Body of pancreas (tissue), 4 donors: ENCODE results near the gene PLEKHA7. TPM values are rescaled to one million over a fixed set of nuclear protein-coding genes. Genes with fewer than 3 reads are reported as not detected.

Experiments
- ATAC-seq: fragments of 150-250 bp; one replicate; pipeline ENCODE4 v1.9.1; 2016
- DNase-seq, 4 donors: peaks; one replicate each; pipeline ENCODE4 v3.0.0-alpha.2; 2019
- H3K27ac ChIP-seq, 4 donors: fragments of 200-600 bp; sonication (generic); 1 replicate in 3 of 4; 2 replicates in 1 of 4; pipeline versions ENCODE4 v1.5.1 to v1.6.1; 2016 to 2019; ENCODE audit warnings: mild to moderate bottlenecking in 1 of 4, mixed read lengths in 1 of 4, moderate library complexity in 1 of 4
- H3K27me3 ChIP-seq, 2 donors: fragments of 200-600 bp; sonication (generic); one replicate each; pipeline ENCODE4 v1.6.0; 2016; ENCODE audit warnings: mild to moderate bottlenecking in 1 of 2
- H3K36me3 ChIP-seq, 2 donors: fragments of 200-600 bp; sonication (generic); replicated peaks in 1 of 2; 2 replicates each; pipeline ENCODE4 v1.5.1; 2016; ENCODE audit warnings: low read depth in 2 of 2; ENCODE audit not compliant: insufficient read depth in 1 of 2
- H3K4me1 ChIP-seq: fragments of 200-600 bp; sonication (generic); one replicate; pipeline ENCODE4 v1.6.0; 2016
- H3K4me3 ChIP-seq, 2 donors: fragments of 200-600 bp; sonication (generic); 1 replicate in 1 of 2; 2 replicates in 1 of 2; pipeline ENCODE4 v1.5.1; 2016 to 2019
- H3K9me3 ChIP-seq, 3 donors: fragments of 200-600 bp; sonication (generic); 1 replicate in 2 of 3; 2 replicates in 1 of 3; pipeline ENCODE4 v1.5.1; 2016
- CTCF ChIP-seq, 7 experiments: fragments of 450-650 bp in 4 of 7; fragments of 200-600 bp in 3 of 7; sonication (generic) in 3 of 7; IDR thresholded peaks; one replicate each; pipeline ENCODE4 v1.5.1; 2016 to 2019; ENCODE audit warnings: antibody characterized with exemption in 7 of 7
- POLR2A ChIP-seq, 3 donors: fragments of 450-650 bp; IDR thresholded peaks; one replicate each; pipeline ENCODE4 v1.6.1; 2016; ENCODE audit warnings: antibody characterized with exemption in 3 of 3, mild to moderate bottlenecking in 2 of 3
- WGBS, 2 donors: methylation state at CpG; one replicate each; pipeline ENCODE4 v1.1.5; 2017; 5-methylcytosine and 5-hydroxymethylcytosine counted together
- intact Hi-C: fragments of 100-400 bp; cut with DNase I; formaldehyde crosslinking; loops from one replicate; pipeline ENCODE4 v1.15.1; 2023
- total RNA-seq, 2 donors: library from RNA; depleted of rRNA; stranded (reverse); fragments of >200 nt; gene quantifications; one replicate each; pipeline ENCODE4 v1.1.0, GENCODE V29; 2016

PLEKHA7 gene
- total RNA-seq, 2 donors from 2014 or later = 30.4 to 34.6 TPM

- WGBS, 2 donors = 1% methylated on average over 20 to 49 of the region's 52 CpGs
- intact Hi-C loops = no loop called here
- TF ChIP-seq CTCF (IDR thresholded peaks at IDR 0.05) = no peak
- TF ChIP-seq POLR2A (IDR thresholded peaks at IDR 0.05) = peak in 1 of 3 donors; percentile 29
Observed at GRCh38 chr11:16925561-16926065, 88.6 kb downstream of the PLEKHA7 start.

GRCh38 chr11:16924826-16925560 lies 89.2 kb downstream of the PLEKHA7 start:
- WGBS, 2 donors = 1 to 4% methylated on average over 18 to 51 of the region's 51 CpGs
- Histone ChIP-seq H3K4me3 (peak overlapping the region in 1 of 2 donors; percentile 12), H3K4me1 (peaks cover 51% of the 10 kb centered on the region), H3K27me3 (no peaks in the 10 kb centered on the region), H3K36me3 (no peaks in the 10 kb centered on the region), H3K27ac (peak overlapping the region; percentile 66 to 89 (median 82)), H3K9me3 (no peaks in the 10 kb centered on the region)
- ATAC-seq (peak; percentile 87), DNase-seq (peak; percentile 79 to 88 (median 84))
- TF ChIP-seq POLR2A (IDR thresholded peaks at IDR 0.05) (peak in 2 of 3 donors; percentile 24 to 54), CTCF (IDR thresholded peaks at IDR 0.05) (no peak)
- intact Hi-C loops = no loop called here

More at GRCh38 chr11:16925561-16926065, 88.6 kb downstream of the PLEKHA7 start:
- H3K36me3 ChIP-seq = no peaks in the 10 kb centered on the region
- no peaks in the 10 kb centered on the region for H3K27me3 ChIP-seq
- peak overlapping the region in 1 of 2 donors; percentile 12 for H3K4me3 ChIP-seq
- H3K9me3 ChIP-seq = no peaks in the 10 kb centered on the region
- DNase-seq (peak; percentile 54 to 64 (median 62)), ATAC-seq (peak; percentile 63)
- H3K27ac ChIP-seq = peak overlapping the region; percentile 36 to 89 (median 78)
- H3K4me1 ChIP-seq = peaks cover 51% of the 10 kb centered on the region

GRCh38 chr11:16924462-16924825 lies 89.8 kb downstream of the PLEKHA7 start:
- Histone ChIP-seq H3K36me3 (no peaks in the 10 kb centered on the region), H3K4me3 (no peak overlapping the region), H3K4me1 (peaks cover 55% of the 10 kb centered on the region), H3K27ac (peak overlapping the region; percentile 60 to 89 (median 78)), H3K27me3 (no peaks in the 10 kb centered on the region), H3K9me3 (no peaks in the 10 kb centered on the region)
- DNase-seq = no peak
- WGBS, 2 donors = 22 to 33% methylated on average over 4 of the region's 4 CpGs
- TF ChIP-seq CTCF (IDR thresholded peaks at IDR 0.05) (no peak), POLR2A (IDR thresholded peaks at IDR 0.05) (no peak)
- ATAC-seq = no peak
- intact Hi-C loops = no loop called here

- no peak for TF ChIP-seq POLR2A (IDR thresholded peaks at IDR 0.05)
- intact Hi-C loops = no loop called here
- DNase-seq = peak in 3 of 4 donors; percentile 15 to 33 (median 26)
- H3K36me3 ChIP-seq = no peaks in the 10 kb centered on the region
- no peak overlapping the region for H3K4me3 ChIP-seq
- peaks cover 59% of the 10 kb centered on the region for H3K4me1 ChIP-seq
- ATAC-seq = peak; percentile 9
- H3K27me3 ChIP-seq = no peaks in the 10 kb centered on the region
- no peaks in the 10 kb centered on the region for H3K9me3 ChIP-seq
- 62 to 75% methylated on average over 4 of the region's 4 CpGs for WGBS, 2 donors
- peak overlapping the region; percentile 60 to 89 (median 78) for H3K27ac ChIP-seq
Observed at GRCh38 chr11:16923987-16924386, 90.2 kb downstream of the PLEKHA7 start.

- no peak for DNase-seq
- Histone ChIP-seq H3K27me3 (no peaks in the 10 kb centered on the region), H3K27ac (peak overlapping the region in 1 of 4 donors; percentile 11), H3K4me1 (peaks cover 69% of the 10 kb centered on the region), H3K9me3 (no peaks in the 10 kb centered on the region), H3K4me3 (no peak overlapping the region), H3K36me3 (no peaks in the 10 kb centered on the region)
- ATAC-seq = no peak
- 44 to 53% methylated on average over 4 of the region's 4 CpGs for WGBS, 2 donors
- no peak for TF ChIP-seq CTCF (IDR thresholded peaks at IDR 0.05)
- TF ChIP-seq POLR2A (IDR thresholded peaks at IDR 0.05) = no peak
- intact Hi-C loops = no loop called here
Observed at GRCh38 chr11:16921668-16922067, 92.5 kb downstream of the PLEKHA7 start.
